Measurements from ENCODE around the gene CSF3. TPM values are rescaled to one million over a fixed set of nuclear protein-coding genes. Genes with fewer than 3 reads are reported as not detected.

The CSF3 gene
- total RNA-seq: not detected in 2 replicates
- not detected for total RNA-seq (2013)
- polyA plus RNA-seq: 0.09 TPM in 1 of 2 replicates, not detected in the other
- polyA minus RNA-seq: 0.21 TPM in 1 of 2 replicates, not detected in the other

GRCh38 chr17:40015005-40015997 is at the start of gene CSF3:
Gene CSF3, plus strand, starts transcription at chr17:40015440. Its CDS starts 35 bp downstream, at chr17:40015475.
- 33% methylated on average over 12 of the region's 20 CpGs for WGBS (ENCODE audit: insufficient coverage)
- Mint-ChIP-seq H3K4me1 (no peaks in the 10 kb centered on the region), H3K4me3 (no peak within 1 kb of the TSS), H3K27me3 (peaks cover 3% of the 10 kb centered on the region), H3K9me3 (ENCODE audit: insufficient read depth) (no peaks in the 10 kb centered on the region), H3K27ac (no peak within 1 kb of the TSS)
- Histone ChIP-seq H4K20me1 (ENCODE audit: control insufficient read depth, insufficient read depth, low read length, poor library complexity, severe bottlenecking) (no peaks in the 10 kb centered on the region), H3K36me3 (replicated peaks in 1 of 2; ENCODE audit: control extremely low read depth in 1 of 2, control insufficient read depth in 1 of 2, extremely low read depth in 1 of 2, insufficient read depth in 2 of 2, low read length in 1 of 2) (peaks cover 0 to 20% of the 10 kb centered on the region in 2 experiments), H3K9me3 (ENCODE audit: control extremely low read depth in 1 of 3, control insufficient read depth in 2 of 3, insufficient read depth in 1 of 3, low read length in 2 of 3) (no peaks in the 10 kb centered on the region), H2AFZ (ENCODE audit: insufficient read depth, low read depth, low read length, poor library complexity, severe bottlenecking) (no peak within 1 kb of the TSS), H3K27ac (ENCODE audit: low read length in 2 of 2) (no peak within 1 kb of the TSS), H3K9ac (ENCODE audit: low read length) (no peak within 1 kb of the TSS), H3K27me3 (replicated peaks in 1 of 4; ENCODE audit: control extremely low read depth in 1 of 4, control insufficient read depth in 3 of 4, insufficient read depth in 4 of 4, low read length in 3 of 4) (peaks cover 0 to 3% (median 0%) of the 10 kb centered on the region in 4 experiments), H3K79me2 (ENCODE audit: control insufficient read depth, insufficient read depth, low read length) (no peaks in the 10 kb centered on the region), H3K4me2 (replicated peaks; ENCODE audit: low read depth, low read length, poor library complexity, severe bottlenecking) (no peak within 1 kb of the TSS), H3K4me3 (ENCODE audit: control extremely low read depth in 1 of 5, extremely low read depth in 1 of 5, insufficient read depth in 1 of 5, low read depth in 2 of 5, low read length in 4 of 5) (no peak within 1 kb of the TSS), H3K4me1 (ENCODE audit: control insufficient read depth in 2 of 2, insufficient read depth in 2 of 2, low read length in 2 of 2) (peaks cover 0 to 3% of the 10 kb centered on the region in 2 donors)
- CTCF ChIA-PET: interaction anchor here (0.6 to 5.8 kb wide), 10 partner anchors 11 to 276 kb away, joined by 3 to 56 read pairs (median 11); no protein-coding TSS in a partner anchor
- no peak for ATAC-seq (ENCODE audit: low read depth)
- TF ChIP-seq EZH2 (IDR thresholded peaks at IDR 0.05; ENCODE audit: borderline replicate concordance, insufficient read depth, low read depth, low read length, poor library complexity, severe bottlenecking) (no peak), CTCF (IDR thresholded peaks at IDR 0.05) (no peak)
- no peak for DNase-seq
- POLR2A ChIA-PET: no interaction called here
- intact Hi-C loops (cut with micrococcal nuclease): no loop called here

GRCh38 chr17:39966771-39967170 is 48.5 kb upstream of the CSF3 start:
- intact Hi-C loops (cut with micrococcal nuclease): no loop called here
- CTCF ChIA-PET: interaction anchor here (1.3 kb wide), 1 partner anchor 13 kb away, joined by 4 read pairs; no protein-coding TSS in a partner anchor
- peaks cover 5% of the 10 kb centered on the region for H3K4me1 Mint-ChIP-seq

More at GRCh38 chr17:39966771-39967170, 48.5 kb upstream of the CSF3 start:
- H3K27ac Mint-ChIP-seq: no peak overlapping the region
- Histone ChIP-seq H3K27me3 (replicated peaks in 1 of 4; ENCODE audit: control extremely low read depth in 1 of 4, control insufficient read depth in 3 of 4, insufficient read depth in 4 of 4, low read length in 3 of 4) (peaks cover 0 to 7% (median 3%) of the 10 kb centered on the region in 4 experiments), H2AFZ (ENCODE audit: insufficient read depth, low read depth, low read length, poor library complexity, severe bottlenecking) (no peak overlapping the region), H3K79me2 (ENCODE audit: control insufficient read depth, insufficient read depth, low read length) (no peaks in the 10 kb centered on the region), H3K36me3 (replicated peaks in 1 of 2; ENCODE audit: control extremely low read depth in 1 of 2, control insufficient read depth in 1 of 2, extremely low read depth in 1 of 2, insufficient read depth in 2 of 2, low read length in 1 of 2) (no peaks in the 10 kb centered on the region), H4K20me1 (ENCODE audit: control insufficient read depth, insufficient read depth, low read length, poor library complexity, severe bottlenecking) (no peaks in the 10 kb centered on the region), H3K4me3 (ENCODE audit: control extremely low read depth in 1 of 5, extremely low read depth in 1 of 5, insufficient read depth in 1 of 5, low read depth in 2 of 5, low read length in 4 of 5) (no peak overlapping the region), H3K9ac (ENCODE audit: low read length) (no peak overlapping the region), H3K27ac (ENCODE audit: low read length in 2 of 2) (no peak overlapping the region), H3K9me3 (ENCODE audit: control extremely low read depth in 1 of 3, control insufficient read depth in 2 of 3, insufficient read depth in 1 of 3, low read length in 2 of 3) (no peaks in the 10 kb centered on the region), H3K4me1 (ENCODE audit: control insufficient read depth in 2 of 2, insufficient read depth in 2 of 2, low read length in 2 of 2) (peaks cover 3 to 8% of the 10 kb centered on the region in 2 donors), H3K4me2 (replicated peaks; ENCODE audit: low read depth, low read length, poor library complexity, severe bottlenecking) (no peak overlapping the region)
- H3K27me3 Mint-ChIP-seq: peaks cover 40% of the 10 kb centered on the region
- DNase-seq (no peak), ATAC-seq (ENCODE audit: low read depth) (no peak)
- WGBS (ENCODE audit: insufficient coverage): 90% methylated on average over 4 of the region's 6 CpGs
- H3K4me3 Mint-ChIP-seq: no peak overlapping the region
- POLR2A ChIA-PET: no interaction called here
- TF ChIP-seq EZH2 (IDR thresholded peaks at IDR 0.05; ENCODE audit: borderline replicate concordance, insufficient read depth, low read depth, low read length, poor library complexity, severe bottlenecking): no peak
- no peak for TF ChIP-seq CTCF (IDR thresholded peaks at IDR 0.05)
- no peaks in the 10 kb centered on the region for H3K9me3 Mint-ChIP-seq (ENCODE audit: insufficient read depth)

Measured in B cell (primary cell).